Measurements from ENCODE around the gene DLG2. TPM values are rescaled to one million over a fixed set of nuclear protein-coding genes. Genes with fewer than 3 reads are reported as not detected.

DLG2 gene
- total and polyA plus RNA-seq, 4 donors = 0.30 to 5.5 (median 0.68) TPM

DNA sequence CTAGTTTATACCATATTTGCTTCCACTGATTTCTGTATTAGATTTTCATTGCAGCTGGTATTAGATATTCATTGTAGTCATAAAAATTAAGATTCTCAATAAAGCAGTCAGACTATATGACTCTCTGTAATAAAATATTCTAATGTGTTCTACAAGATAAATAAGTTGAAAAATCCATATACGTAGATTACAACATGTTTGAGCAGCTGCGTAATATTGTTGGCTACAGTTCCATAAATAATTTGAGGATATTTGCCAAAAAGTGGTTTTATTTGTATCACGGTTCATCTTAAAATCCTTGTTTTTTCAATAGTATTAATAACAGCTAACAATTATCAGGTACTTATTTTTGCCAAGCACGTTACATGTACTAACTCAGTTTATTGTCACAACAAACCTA is 1672.4 kb downstream of the DLG2 start (continued):
- TF ChIP-seq, protein P1, sequence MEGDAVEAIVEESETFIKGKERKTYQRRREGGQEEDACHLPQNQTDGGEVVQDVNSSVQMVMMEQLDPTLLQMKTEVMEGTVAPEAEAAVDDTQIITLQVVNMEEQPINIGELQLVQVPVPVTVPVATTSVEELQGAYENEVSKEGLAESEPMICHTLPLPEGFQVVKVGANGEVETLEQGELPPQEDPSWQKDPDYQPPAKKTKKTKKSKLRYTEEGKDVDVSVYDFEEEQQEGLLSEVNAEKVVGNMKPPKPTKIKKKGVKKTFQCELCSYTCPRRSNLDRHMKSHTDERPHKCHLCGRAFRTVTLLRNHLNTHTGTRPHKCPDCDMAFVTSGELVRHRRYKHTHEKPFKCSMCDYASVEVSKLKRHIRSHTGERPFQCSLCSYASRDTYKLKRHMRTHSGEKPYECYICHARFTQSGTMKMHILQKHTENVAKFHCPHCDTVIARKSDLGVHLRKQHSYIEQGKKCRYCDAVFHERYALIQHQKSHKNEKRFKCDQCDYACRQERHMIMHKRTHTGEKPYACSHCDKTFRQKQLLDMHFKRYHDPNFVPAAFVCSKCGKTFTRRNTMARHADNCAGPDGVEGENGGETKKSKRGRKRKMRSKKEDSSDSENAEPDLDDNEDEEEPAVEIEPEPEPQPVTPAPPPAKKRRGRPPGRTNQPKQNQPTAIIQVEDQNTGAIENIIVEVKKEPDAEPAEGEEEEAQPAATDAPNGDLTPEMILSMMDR (IDR thresholded peaks at IDR 0.05; ENCODE audit: low read depth, low read length, missing input control) = no peak
- TF ChIP-seq EGR1 (IDR thresholded peaks at IDR 0.05; ENCODE audit: low read depth in 2 of 2) (no peak), NR2F2 (IDR thresholded peaks at IDR 0.05) (no peak), TAF1 (conservative IDR thresholded peaks at IDR 0.05) (no peak)

DNA sequence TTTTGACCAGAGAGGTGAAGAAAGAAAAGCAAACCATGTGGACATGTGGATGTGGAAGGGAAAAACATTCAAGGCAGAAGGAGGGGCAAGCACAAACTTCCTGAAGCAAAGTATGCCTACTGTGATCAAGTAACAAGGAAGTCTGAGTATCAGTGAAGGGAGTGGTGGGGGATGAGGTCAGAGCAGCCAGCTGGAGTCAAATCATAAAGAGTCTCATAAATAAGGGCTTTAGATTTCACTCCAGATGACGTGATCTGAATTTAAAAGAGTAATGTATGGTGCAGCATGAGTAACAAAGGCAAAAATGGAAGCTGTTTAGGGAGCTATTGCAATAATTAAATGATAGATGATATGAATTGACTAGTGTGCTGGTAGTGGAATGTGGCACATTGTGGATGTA is 1675.6 kb downstream of the DLG2 start:
- WGBS = 78% methylated on average over 1 of the region's 1 CpG
- H3K36me3 ChIP-seq (ENCODE audit: control insufficient read depth in 4 of 4, insufficient read depth in 3 of 4, low read depth in 1 of 4, low read length in 3 of 4) = no peaks in the 10 kb centered on the region
- H3K4me3 ChIP-seq (ENCODE audit: low read depth in 1 of 3, low read length in 3 of 3) = no peak overlapping the region
- no peak overlapping the region for H3K27ac ChIP-seq (ENCODE audit: low read depth in 1 of 2, low read length in 2 of 2)
- H3K9ac ChIP-seq (ENCODE audit: low read depth in 1 of 2, low read length in 2 of 2) = no peak overlapping the region
- no peaks in the 10 kb centered on the region for H3K27me3 ChIP-seq (ENCODE audit: control insufficient read depth in 4 of 4, insufficient read depth in 4 of 4, low read length in 3 of 4)
- no peaks in the 10 kb centered on the region for H3K9me3 ChIP-seq (ENCODE audit: control insufficient read depth in 4 of 4, low read length in 3 of 4)
- no peak for DNase-seq (ENCODE audit: low spot score)
- H3K4me1 ChIP-seq (ENCODE audit: control insufficient read depth in 4 of 4, insufficient read depth in 4 of 4, low read length in 3 of 4) = no peaks in the 10 kb centered on the region
- TF ChIP-seq RXRA (IDR thresholded peaks at IDR 0.05) = no peak
- TF ChIP-seq, protein P2, sequence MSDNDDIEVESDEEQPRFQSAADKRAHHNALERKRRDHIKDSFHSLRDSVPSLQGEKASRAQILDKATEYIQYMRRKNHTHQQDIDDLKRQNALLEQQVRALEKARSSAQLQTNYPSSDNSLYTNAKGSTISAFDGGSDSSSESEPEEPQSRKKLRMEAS (IDR thresholded peaks at IDR 0.05) = no peak
- no peak for TF ChIP-seq GABPA (IDR thresholded peaks at IDR 0.05 in 1 of 2, conservative IDR thresholded peaks at IDR 0.05 in 1 of 2)
- no peak for TF ChIP-seq EGR1 (IDR thresholded peaks at IDR 0.05; ENCODE audit: low read depth in 2 of 2)
- no peak for TF ChIP-seq SP1 (IDR thresholded peaks at IDR 0.05)
- no peak for TF ChIP-seq HNF4A (conservative IDR thresholded peaks at IDR 0.05)
- TF ChIP-seq, protein P1 (IDR thresholded peaks at IDR 0.05; ENCODE audit: low read depth, low read length, missing input control) = no peak
- TF ChIP-seq, protein P3, sequence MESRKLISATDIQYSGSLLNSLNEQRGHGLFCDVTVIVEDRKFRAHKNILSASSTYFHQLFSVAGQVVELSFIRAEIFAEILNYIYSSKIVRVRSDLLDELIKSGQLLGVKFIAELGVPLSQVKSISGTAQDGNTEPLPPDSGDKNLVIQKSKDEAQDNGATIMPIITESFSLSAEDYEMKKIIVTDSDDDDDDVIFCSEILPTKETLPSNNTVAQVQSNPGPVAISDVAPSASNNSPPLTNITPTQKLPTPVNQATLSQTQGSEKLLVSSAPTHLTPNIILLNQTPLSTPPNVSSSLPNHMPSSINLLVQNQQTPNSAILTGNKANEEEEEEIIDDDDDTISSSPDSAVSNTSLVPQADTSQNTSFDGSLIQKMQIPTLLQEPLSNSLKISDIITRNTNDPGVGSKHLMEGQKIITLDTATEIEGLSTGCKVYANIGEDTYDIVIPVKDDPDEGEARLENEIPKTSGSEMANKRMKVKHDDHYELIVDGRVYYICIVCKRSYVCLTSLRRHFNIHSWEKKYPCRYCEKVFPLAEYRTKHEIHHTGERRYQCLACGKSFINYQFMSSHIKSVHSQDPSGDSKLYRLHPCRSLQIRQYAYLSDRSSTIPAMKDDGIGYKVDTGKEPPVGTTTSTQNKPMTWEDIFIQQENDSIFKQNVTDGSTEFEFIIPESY (IDR thresholded peaks at IDR 0.05) = no peak
- TF ChIP-seq FOXA2 (IDR thresholded peaks at IDR 0.05) = no peak
- no peak for TF ChIP-seq FOXA1 (IDR thresholded peaks at IDR 0.05)
- no peak for TF ChIP-seq YY1 (IDR thresholded peaks at IDR 0.05)
- TF ChIP-seq JUND (IDR thresholded peaks at IDR 0.05) = no peak
- no peak for TF ChIP-seq NR2F2 (IDR thresholded peaks at IDR 0.05)
- no peak for TF ChIP-seq RAD21 (IDR thresholded peaks at IDR 0.05)
- TF ChIP-seq, protein P4, sequence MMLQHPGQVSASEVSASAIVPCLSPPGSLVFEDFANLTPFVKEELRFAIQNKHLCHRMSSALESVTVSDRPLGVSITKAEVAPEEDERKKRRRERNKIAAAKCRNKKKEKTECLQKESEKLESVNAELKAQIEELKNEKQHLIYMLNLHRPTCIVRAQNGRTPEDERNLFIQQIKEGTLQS (IDR thresholded peaks at IDR 0.05) = no peak
- no peak for TF ChIP-seq TAF1 (conservative IDR thresholded peaks at IDR 0.05)
